Skin of body (tissue), 2 donors: ENCODE results near the gene NHLH1. TPM values are rescaled to one million over a fixed set of nuclear protein-coding genes. Genes with fewer than 3 reads are reported as not detected.
"Not testable (repeated sequence)": the region's sequence is repeated elsewhere in the genome, so short reads cannot be mapped to it uniquely, and the experiment has no call there.

ENCODE experiments used
- DNase-seq: peaks from one replicate; lab custom pipeline; 2025; lab: John Stamatoyannopoulos, UW
- total RNA-seq: library from RNA; depleted of rRNA; stranded (reverse); fragments of >200 nt; gene quantifications from one replicate; pipeline ENCODE4 v1.2.3, GENCODE V29; 2014

The NHLH1 gene
- total RNA-seq, 1 donor from 2014 or later = 0.20 TPM

GRCh38 chr1:160376525-160377131 lies 9.8 kb downstream of the NHLH1 start:
- peak; percentile 58 for DNase-seq

- no peak for DNase-seq
Measured at GRCh38 chr1:160377585-160378206, 10.8 kb downstream of the NHLH1 start.

- not testable (repeated sequence) for DNase-seq
Measured at GRCh38 chr1:160384812-160385211, 17.9 kb downstream of the NHLH1 start.

- not testable (repeated sequence) for DNase-seq
Measured at GRCh38 chr1:160388406-160388805, 21.5 kb downstream of the NHLH1 start.

- no peak for DNase-seq
Measured at GRCh38 chr1:160394673-160395072, 27.8 kb downstream of the NHLH1 start.

- no peak for DNase-seq
Measured at GRCh38 chr1:160397651-160398050, 30.8 kb downstream of the NHLH1 start.

- no peak for DNase-seq
Measured at GRCh38 chr1:160398823-160399222, 32.0 kb downstream of the NHLH1 start.

- DNase-seq = peak; percentile 75
Measured at GRCh38 chr1:160399544-160400222, 32.8 kb downstream of the NHLH1 start.

GRCh38 chr1:160400223-160400645 lies 33.4 kb downstream of the NHLH1 start, which contains the start of gene VANGL2:
Gene VANGL2 (plus strand): TSS chr1:160400564. CDS start chr1:160415838, 15,274 bp downstream.
- DNase-seq = peak; percentile 75

- DNase-seq = peak; percentile 16
Measured at GRCh38 chr1:160400646-160401486, 34.0 kb downstream of the NHLH1 start.

GRCh38 chr1:160401487-160401805 lies 34.6 kb downstream of the NHLH1 start:
- no peak for DNase-seq

- no peak for DNase-seq
Measured at GRCh38 chr1:160402001-160402795, 35.3 kb downstream of the NHLH1 start.

- no peak for DNase-seq
Measured at GRCh38 chr1:160403244-160403643, 36.4 kb downstream of the NHLH1 start.

GRCh38 chr1:160404094-160404493 lies 37.2 kb downstream of the NHLH1 start:
- no peak for DNase-seq

GRCh38 chr1:160405331-160405877 lies 38.5 kb downstream of the NHLH1 start:
- no peak for DNase-seq

GRCh38 chr1:160406131-160406968 lies 39.5 kb downstream of the NHLH1 start:
- DNase-seq = no peak

- no peak for DNase-seq
Measured at GRCh38 chr1:160407839-160408801, 41.2 kb downstream of the NHLH1 start.

GRCh38 chr1:160408864-160409263 lies 42.0 kb downstream of the NHLH1 start:
- DNase-seq = no peak

- no peak for DNase-seq
Measured at GRCh38 chr1:160409486-160409885, 42.6 kb downstream of the NHLH1 start.
